Thoracic aorta (tissue), 2 donors: ENCODE measurements around the gene LIPA. TPM values are rescaled to one million over a fixed set of nuclear protein-coding genes. Genes with fewer than 3 reads are reported as not detected.

Source experiments
- total RNA-seq, 2 donors: library from RNA; depleted of rRNA; stranded (reverse); fragments of >200 nt; gene quantifications; one replicate each; pipeline versions ENCODE4 v1.1.0 to v1.2.3, GENCODE V29; 2016

LIPA gene
- total RNA-seq, 2 donors from 2014 or later = 39.7 to 44.2 TPM

Other genes starting within 250 kb of the LIPA start
- 1 to 10 TPM; 2.7 to 5.6 TPM for gene CH25H, start 44.5 kb downstream of the LIPA start, total RNA-seq
- gene IFIT2, start 50.3 kb upstream of the LIPA start, total RNA-seq = 10 to 100 TPM in 1 of 2 donors, 1 to 10 TPM in 1; 5.9 to 17.1 TPM
- 10 to 100 TPM in 1 of 2 donors, 1 to 10 TPM in 1; 9.6 to 22.7 TPM for gene IFIT3, start 76.2 kb upstream of the LIPA start, total RNA-seq
- gene IFIT1B, start 126.3 kb upstream of the LIPA start, total RNA-seq = not detected
- gene IFIT1, start 140.8 kb upstream of the LIPA start, total RNA-seq = 10 to 100 TPM in 1 of 2 donors, 1 to 10 TPM in 1; 9.0 to 44.3 TPM
- gene IFIT5, start 162.8 kb upstream of the LIPA start, total RNA-seq = 10 to 100 TPM; 19.5 to 24.8 TPM